Suppressor macrophage treated with lipopolysaccharide for 4 hours (primary cell): ENCODE data around the gene GATA2.

ENCODE experiments used
- DNase-seq: peaks from one replicate; pipeline ENCODE4 v3.0.0-alpha.2; 2020

The GATA2 gene

DNA sequence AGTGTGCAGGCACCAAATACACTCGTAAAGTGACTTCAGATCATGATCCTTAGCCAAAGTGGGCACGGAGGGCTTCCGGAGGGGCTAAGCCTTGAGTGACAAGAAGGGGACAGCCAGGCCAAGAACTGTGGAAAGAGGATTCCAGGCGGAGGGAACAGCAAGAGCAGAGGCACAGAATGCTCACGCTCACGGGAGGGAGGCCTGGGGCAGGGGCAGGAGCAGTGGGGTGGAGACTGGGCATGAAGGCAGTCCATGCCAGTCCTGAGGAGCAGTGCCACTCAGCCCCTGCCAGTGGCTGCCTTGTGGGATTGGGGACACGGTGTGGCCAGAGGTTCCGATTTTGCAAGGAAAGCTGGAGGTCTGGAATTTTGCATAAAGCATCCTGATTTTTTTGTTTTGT, 62.3 kb downstream of the GATA2 start:
- no peak for DNase-seq

GRCh38 chr3:128430301-128430700, 62.7 kb downstream of the GATA2 start:
- no peak for DNase-seq

DNA sequence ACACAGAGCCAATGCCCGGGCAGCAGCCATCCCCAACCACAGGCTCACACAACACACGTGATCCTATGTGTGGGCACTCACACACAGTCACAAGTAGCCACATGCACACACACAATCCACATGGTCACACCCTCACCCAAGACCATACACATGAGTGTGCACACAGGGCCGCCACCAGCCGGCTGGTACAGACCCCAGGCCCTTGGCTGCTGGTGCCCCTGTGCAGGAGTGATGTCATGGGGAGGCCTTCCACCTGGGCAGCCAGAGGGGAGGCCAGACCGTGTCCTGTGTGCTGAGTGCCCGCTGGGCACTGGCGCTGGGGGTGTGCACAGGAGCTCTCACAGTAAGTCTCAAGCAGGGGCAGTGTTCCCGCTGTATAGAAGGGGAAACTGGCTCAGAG, 63.2 kb downstream of the GATA2 start:
- no peak for DNase-seq
